ENCODE results near the gene SKAP1.
"Not testable (repeated sequence)": the region's sequence is repeated elsewhere in the genome, so short reads cannot be mapped to it uniquely, and the experiment has no call there.

The SKAP1 gene

GRCh38 chr17:48240562-48241130, 189.4 kb downstream of the SKAP1 start:
- no peak for DNase-seq

- DNase-seq, result no peak
These were observed 189.9 kb downstream of the SKAP1 start for GRCh38 chr17:48240122-48240521.

- DNase-seq, result no peak
These were observed 190.4 kb downstream of the SKAP1 start for GRCh38 chr17:48239603-48239995.

GRCh38 chr17:48238933-48239602, 190.9 kb downstream of the SKAP1 start:
- DNase-seq, result no peak

GRCh38 chr17:48237456-48237855, 192.6 kb downstream of the SKAP1 start:
- no peak for DNase-seq

GRCh38 chr17:48236681-48237134, 193.3 kb downstream of the SKAP1 start:
- DNase-seq, result no peak

GRCh38 chr17:48234922-48235321, 195.1 kb downstream of the SKAP1 start:
- DNase-seq, result no peak

- no peak for DNase-seq
These were observed 197.7 kb downstream of the SKAP1 start for GRCh38 chr17:48231995-48232959.

GRCh38 chr17:48229936-48230335, 200.1 kb downstream of the SKAP1 start:
- no peak for DNase-seq

GRCh38 chr17:48228720-48229119, 201.3 kb downstream of the SKAP1 start:
- DNase-seq, result peak; percentile 23

- DNase-seq, result no peak
These were observed 204.1 kb downstream of the SKAP1 start for GRCh38 chr17:48225725-48226567.

GRCh38 chr17:48223945-48224344, 206.1 kb downstream of the SKAP1 start:
- DNase-seq, result no peak

GRCh38 chr17:48219617-48220016, 210.4 kb downstream of the SKAP1 start:
- no peak for DNase-seq

GRCh38 chr17:48215583-48216139, 214.4 kb downstream of the SKAP1 start:
- peak; percentile 38 for DNase-seq

GRCh38 chr17:48213797-48214196, 216.2 kb downstream of the SKAP1 start:
- no peak for DNase-seq

- no peak for DNase-seq
These were observed 218.2 kb downstream of the SKAP1 start for GRCh38 chr17:48211787-48212186.

- no peak for DNase-seq
These were observed 219.0 kb downstream of the SKAP1 start for GRCh38 chr17:48211011-48211410.

- no peak for DNase-seq
These were observed 220.0 kb downstream of the SKAP1 start for GRCh38 chr17:48209973-48210372.

- no peak for DNase-seq
These were observed 222.1 kb downstream of the SKAP1 start for GRCh38 chr17:48207776-48208544.

- DNase-seq, result not testable (repeated sequence)
These were observed 223.0 kb downstream of the SKAP1 start for GRCh38 chr17:48207036-48207435.

- DNase-seq, result no peak
These were observed 227.1 kb downstream of the SKAP1 start for GRCh38 chr17:48202959-48203358.
